GM19035 (cell line): ENCODE measurements around the gene FAM13A.
"Not testable (repeated sequence)": the region's sequence is repeated elsewhere in the genome, so short reads cannot be mapped to it uniquely, and the experiment has no call there.

Source experiments
- ATAC-seq: cut with Tn5 transposase; IDR thresholded peaks from one replicate; pipeline ENCODE4 v1.9.1; 2021; ENCODE audit not compliant: unreplicated experiment

The FAM13A gene

DNA sequence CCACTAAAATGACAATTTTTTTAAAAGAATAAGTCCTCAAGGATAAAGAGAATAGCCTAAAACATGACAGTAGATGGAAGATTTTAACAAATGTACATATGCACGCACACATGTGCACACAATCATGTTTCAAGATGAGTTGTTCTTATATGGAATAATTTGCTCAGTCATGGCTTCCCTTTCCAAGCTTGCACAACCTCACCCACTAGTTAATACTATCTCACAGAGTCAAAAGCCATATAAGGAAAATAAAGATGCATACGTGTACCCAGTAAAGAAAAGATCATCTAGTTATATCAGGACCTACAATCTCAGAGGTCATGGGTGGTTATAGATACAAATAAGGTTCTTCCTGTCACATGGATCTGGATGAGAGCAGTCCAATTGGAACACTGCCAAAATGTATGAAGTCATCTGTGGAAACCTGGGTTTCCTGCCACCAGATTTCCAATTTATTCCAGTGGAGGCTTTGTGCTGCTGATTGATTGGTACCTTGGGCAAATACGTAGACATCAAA, 56.1 kb downstream of the FAM13A start:
- no peak for ATAC-seq

- ATAC-seq: no peak
Observed at GRCh38 chr4:89000382-89000781, 56.6 kb downstream of the FAM13A start.

DNA sequence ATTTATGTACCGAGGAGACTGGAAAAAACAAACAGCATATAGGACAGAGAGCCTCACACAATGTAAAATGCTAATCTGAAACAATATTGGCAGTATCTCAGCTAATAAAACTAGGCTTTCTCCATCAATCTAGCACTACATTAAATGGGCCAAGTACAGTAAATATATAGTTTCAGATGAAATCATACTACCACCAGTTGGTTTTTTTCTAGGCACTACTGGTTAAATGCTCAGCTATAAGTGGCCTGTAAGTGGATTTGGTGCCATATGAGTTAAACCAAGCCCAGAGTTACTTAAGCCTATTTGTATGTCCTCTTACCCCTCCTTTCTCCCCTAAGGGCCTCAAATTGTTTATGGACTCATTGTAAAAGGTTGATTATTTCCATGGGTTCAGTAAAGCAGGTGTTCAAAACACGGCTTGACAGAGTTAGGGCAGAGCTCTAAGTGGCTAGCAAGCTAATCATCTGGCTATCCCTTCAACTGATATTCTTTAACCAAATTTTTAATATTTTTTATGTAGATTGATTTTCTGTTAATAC, 57.5 kb downstream of the FAM13A start:
- ATAC-seq: no peak

DNA sequence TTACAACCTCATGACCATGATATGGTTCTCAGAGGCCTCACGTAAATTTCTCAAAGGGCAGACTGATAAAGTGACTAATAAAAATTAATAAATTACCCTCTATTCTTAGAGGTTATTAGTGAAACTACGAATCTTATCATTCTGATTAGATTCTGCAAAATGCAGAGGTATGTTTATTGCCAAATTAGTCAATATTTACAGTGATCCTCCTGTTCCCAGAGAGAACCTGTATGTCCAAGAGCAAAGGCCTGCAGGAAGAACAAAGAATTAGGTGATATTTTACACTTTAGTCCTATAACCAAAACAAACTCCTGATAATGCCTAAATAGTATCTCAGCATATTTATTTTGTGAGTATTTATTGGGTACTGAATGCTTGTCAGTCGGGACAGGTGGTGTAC, 58.1 kb downstream of the FAM13A start:
- no peak for ATAC-seq

DNA sequence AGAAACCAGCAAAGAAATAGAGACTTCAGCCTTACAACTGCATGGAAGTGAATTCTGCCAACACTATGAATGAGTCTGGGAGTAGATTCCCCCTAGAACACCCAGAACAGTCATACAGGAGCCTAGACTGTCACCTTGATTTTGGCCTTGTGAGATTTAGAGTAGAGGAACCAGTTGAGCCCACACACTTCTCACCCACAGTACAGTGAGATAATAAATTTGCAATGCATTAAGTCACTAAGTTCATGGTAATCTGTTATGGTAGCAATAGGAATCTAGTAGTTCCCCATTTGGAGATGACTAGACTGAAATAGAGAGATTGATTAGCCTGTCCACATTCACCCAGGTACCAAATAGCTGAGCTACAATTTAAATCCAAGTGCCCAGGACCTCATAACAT, 59.0 kb downstream of the FAM13A start:
- ATAC-seq: no peak

DNA sequence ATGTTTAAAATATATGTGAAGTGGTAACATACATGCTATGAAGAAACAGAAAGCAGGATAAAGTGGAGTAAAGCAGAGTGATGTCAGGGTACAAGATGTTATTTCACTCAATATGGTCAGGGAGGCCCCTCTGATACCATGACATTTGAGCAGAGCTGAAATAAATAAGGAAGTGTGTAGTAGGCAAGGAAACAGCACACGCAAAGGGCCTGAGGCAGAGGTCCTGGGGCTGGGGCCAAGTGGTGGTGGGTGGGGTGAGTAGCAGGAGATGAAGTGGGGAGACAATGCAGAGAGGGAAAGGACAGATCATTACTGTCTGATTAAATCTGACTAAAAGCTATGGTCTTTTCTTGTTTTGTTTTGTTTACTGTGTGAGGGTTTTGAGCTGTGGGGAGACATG, 61.1 kb downstream of the FAM13A start:
- no peak for ATAC-seq

- ATAC-seq: not testable (repeated sequence)
Observed at GRCh38 chr4:88995257-88995656, 61.7 kb downstream of the FAM13A start.

DNA sequence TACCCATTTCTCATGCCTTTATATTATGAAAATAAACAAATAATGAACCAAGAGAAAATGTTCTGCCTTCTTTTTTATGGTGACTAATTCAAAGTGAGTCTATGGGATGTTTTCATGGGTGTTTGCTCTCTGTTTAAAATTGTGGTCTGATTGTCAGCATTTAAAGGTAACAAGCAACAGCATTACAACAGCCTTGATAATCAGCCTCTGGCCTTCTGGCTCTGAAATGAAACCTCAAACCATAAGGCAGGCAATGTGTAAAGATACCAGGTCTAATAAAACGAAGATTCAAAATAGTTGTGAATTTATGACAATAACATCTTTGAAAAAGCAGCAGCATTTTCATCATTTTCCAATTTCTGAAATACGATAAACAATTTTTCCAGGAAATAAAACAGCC, 63.7 kb downstream of the FAM13A start:
- no peak for ATAC-seq

DNA sequence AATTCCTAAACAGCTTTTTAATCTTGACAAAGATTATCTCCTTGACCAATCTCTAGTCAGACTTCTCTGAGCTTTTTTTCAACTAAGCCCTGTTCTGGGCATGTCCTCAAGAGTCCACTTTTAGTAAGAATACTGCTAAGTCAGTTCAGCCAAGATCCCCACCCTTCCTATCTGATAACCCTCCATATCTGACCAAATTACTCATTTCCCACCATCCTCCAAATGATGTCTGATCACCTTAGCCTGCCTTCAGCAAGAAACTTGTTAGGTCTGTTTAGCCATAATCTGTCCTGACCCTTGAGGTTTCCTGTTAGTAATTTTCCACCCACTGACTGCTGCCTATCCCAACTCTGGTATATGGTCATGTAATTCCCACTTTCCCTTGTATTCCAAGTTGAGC, 65.2 kb downstream of the FAM13A start:
- ATAC-seq: no peak

DNA sequence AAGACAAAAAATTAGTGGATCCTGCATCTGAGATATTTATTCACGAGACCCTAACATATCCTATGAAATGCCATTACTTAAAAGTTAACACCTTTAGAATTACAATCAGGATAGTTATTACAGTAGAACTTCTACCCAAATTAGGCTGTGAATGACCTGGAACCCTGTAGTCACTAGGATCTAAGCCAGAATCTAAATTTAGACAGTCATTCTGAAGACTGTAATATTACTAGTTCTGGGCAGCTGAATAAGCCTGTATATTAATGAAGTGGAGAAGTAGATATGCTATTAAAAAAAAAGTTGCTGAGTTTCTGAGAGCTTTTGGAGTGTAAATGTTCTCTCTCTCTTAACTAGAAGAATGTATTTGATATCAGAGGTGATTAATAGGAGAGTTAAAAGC, 67.0 kb downstream of the FAM13A start:
- no peak for ATAC-seq

- ATAC-seq: no peak
Observed at GRCh38 chr4:88985088-88985773, 71.8 kb downstream of the FAM13A start.

- no peak for ATAC-seq
Observed at GRCh38 chr4:88982757-88983156, 74.2 kb downstream of the FAM13A start.

DNA sequence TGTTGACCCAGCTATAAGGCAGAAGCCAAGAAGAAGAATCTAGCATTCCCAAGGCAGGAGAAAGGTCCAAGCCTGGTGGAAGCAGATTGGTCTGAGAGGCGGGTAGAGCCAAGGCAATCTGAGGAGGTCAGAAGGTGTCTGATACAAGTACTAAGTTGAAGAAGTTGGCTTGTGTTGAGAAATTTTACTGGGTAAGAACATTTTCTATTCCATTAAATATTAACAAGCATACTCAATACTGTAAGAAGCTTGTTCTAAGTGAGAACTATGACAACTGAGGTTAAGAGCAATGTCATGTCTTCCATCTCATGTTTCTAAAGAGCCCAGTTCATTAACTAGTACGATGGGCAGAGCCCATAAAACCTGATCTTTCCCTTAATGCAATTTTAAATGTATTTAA, 75.0 kb downstream of the FAM13A start:
- ATAC-seq: no peak

DNA sequence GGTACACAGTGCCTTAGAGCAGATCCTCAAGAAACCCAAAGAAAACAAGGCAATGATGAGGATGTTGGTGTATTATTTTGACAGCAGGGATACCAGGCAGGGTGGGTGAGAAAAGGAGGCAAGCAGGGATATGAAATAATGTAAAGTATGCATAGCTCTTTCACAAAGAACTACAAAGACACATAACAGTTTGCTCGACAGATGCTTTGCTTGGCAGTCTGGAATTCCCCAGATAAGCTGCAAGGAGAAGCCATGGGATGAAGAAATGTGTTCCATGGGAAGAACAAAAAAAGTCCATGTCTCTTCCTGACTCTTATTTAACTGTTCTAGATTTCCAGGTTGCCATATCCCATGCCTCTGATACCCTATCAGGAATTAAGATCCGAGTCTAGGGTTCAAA, 75.4 kb downstream of the FAM13A start:
- no peak for ATAC-seq

- ATAC-seq: no peak
Observed at GRCh38 chr4:88979276-88979675, 77.7 kb downstream of the FAM13A start.

DNA sequence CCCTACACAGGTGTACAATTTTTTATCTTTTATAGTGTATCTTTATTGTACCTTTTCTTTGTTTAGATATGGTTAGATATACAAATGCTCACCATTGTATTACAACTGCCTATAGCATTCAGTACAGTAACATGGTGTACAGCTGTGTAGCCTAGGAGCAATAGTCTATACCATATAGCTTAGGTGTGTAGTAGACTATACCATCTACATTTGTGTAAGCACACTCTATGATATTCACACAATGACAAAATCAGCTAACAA, 80.3 kb downstream of the FAM13A start:
- no peak for ATAC-seq

GRCh38 chr4:88975958-88976774, 80.8 kb downstream of the FAM13A start:
- ATAC-seq: no peak

DNA sequence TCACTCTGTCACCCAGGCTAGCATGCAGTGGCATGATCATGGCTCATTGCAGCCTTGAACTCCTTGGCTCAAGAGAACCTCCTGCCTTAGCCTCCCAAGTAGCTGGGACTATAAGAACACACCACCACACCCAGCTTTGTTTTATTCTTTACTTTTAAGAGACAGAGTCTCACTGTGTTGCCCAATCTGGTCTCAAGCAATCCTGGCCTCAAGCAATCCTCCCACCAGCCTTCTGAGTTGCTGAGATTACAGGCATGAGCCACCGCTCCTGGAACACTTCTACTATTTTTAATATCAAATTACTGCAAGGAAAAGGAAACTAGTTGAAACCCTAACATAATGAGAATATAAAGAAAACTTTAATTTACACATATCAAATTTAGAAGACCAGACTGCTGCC, 85.4 kb downstream of the FAM13A start:
- ATAC-seq: no peak

- ATAC-seq: no peak
Observed at GRCh38 chr4:88969746-88970145, 87.2 kb downstream of the FAM13A start.

DNA sequence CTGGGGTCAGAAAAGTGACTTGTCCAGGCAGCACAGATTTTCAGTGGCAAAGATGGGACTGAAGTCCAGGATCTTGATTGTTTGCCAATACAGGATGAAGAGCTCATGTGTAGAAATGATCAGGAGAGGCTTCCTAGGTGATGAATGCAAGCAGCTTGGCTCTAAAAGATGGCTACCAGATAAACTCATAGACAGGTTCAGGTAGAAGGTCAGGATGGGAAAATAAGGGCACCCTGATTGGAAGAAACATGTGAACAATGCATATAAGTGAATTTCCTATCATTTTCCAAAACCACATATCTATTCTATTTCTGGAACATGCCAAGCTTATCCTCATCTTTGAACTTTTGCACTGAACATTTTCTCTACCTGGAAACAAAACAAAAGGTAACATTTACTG, 87.7 kb downstream of the FAM13A start:
- ATAC-seq: no peak

DNA sequence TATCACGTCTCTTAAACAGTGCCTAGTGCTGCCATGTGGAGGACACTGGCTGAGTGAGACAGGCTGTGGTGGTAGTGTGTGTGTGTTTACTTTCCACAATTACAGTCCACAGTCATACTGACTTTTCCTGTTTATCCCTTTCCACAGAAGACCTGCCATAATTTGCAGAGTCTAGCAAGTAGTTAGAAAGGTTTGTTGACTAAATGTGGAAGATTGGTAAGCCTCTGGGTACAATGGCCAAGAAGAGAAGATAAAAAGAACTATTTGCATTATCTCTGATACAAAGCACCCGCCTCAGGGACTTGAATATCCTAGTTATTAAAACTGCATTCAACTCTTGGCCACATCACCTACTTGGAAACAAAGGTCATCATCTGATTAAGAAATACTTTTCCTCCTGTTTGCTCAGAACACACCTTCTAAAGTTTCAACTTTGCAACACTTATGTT, 89.1 kb downstream of the FAM13A start:
- ATAC-seq: no peak

GRCh38 chr4:88965053-88965452, 91.9 kb downstream of the FAM13A start:
- ATAC-seq: no peak
